Loucy (cell line): ENCODE results near the gene TBX1.

Source experiments
- H2AFZ ChIP-seq: fragments of 200-600 bp; sonication (generic); 2 replicates; pipeline ENCODE4 v1.6.0; 2016; ENCODE audit warnings: antibody characterized with exemption, mild to moderate bottlenecking, low read length, moderate library complexity
- H3F3A ChIP-seq: fragments of 200-600 bp; 2 replicates; pipeline ENCODE4 v1.6.0; 2016; ENCODE audit warnings: antibody characterized with exemption, low read depth, mild to moderate bottlenecking
- H3K27me3 ChIP-seq: fragments of 200-600 bp; sonication (generic); 2 replicates; pipeline ENCODE4 v1.6.1; 2014; ENCODE audit warnings: low read length, mild to moderate bottlenecking; ENCODE audit not compliant: insufficient read depth, poor library complexity, severe bottlenecking
- H3K36me3 ChIP-seq: fragments of 200-600 bp; sonication (generic); 2 replicates; pipeline ENCODE4 v1.6.1; 2016; ENCODE audit warnings: low read length; ENCODE audit not compliant: insufficient read depth
- H3K4me1 ChIP-seq: fragments of 200-600 bp; sonication (generic); 2 replicates; pipeline ENCODE4 v1.5.1; 2014; ENCODE audit warnings: low read length, mild to moderate bottlenecking; ENCODE audit not compliant: insufficient read depth, poor library complexity, severe bottlenecking
- H3K4me2 ChIP-seq: fragments of 200-600 bp; sonication (generic); 2 replicates; pipeline ENCODE4 v1.6.0; 2014; ENCODE audit warnings: antibody characterized with exemption, low read length, low read depth, mild to moderate bottlenecking; ENCODE audit not compliant: poor library complexity, severe bottlenecking
- H3K4me3 ChIP-seq: fragments of 200-600 bp; sonication (generic); 2 replicates; pipeline ENCODE4 v1.5.1; 2014; ENCODE audit warnings: low read length, mild to moderate bottlenecking, mixed read lengths; ENCODE audit not compliant: poor library complexity, severe bottlenecking
- H3K79me2 ChIP-seq: fragments of 200-600 bp; sonication (generic); 2 replicates; pipeline ENCODE4 v1.6.1; 2014; ENCODE audit warnings: low read length; ENCODE audit not compliant: insufficient read depth
- H3K9ac ChIP-seq: fragments of 200-600 bp; sonication (generic); 2 replicates; pipeline ENCODE4 v1.6.0; 2014; ENCODE audit warnings: mild to moderate bottlenecking, low read depth, low read length, moderate library complexity; ENCODE audit not compliant: poor library complexity, severe bottlenecking
- H3K9me2 ChIP-seq: fragments of 200-600 bp; sonication (generic); replicated peaks from 2 replicates; pipeline ENCODE4 v1.6.1; 2016; ENCODE audit warnings: low read depth, low read length, mixed read lengths
- H3K9me3 ChIP-seq: fragments of 200-600 bp; sonication (generic); 2 replicates; pipeline ENCODE4 v1.6.1; 2014; ENCODE audit warnings: mild to moderate bottlenecking, antibody characterized with exemption, low read length, low read depth; ENCODE audit not compliant: insufficient read depth
- H4K20me1 ChIP-seq: fragments of 200-600 bp; sonication (generic); 2 replicates; pipeline ENCODE4 v1.6.0; 2014; ENCODE audit warnings: antibody characterized with exemption, low read length, mild to moderate bottlenecking; ENCODE audit not compliant: insufficient read depth, poor library complexity, severe bottlenecking
- EZH2phosphoT487 ChIP-seq: fragments of 200-600 bp; IDR thresholded peaks from 2 replicates; pipeline ENCODE4 v1.6.1; 2018; ENCODE audit warnings: antibody characterized with exemption, mild to moderate bottlenecking, moderate library complexity, borderline replicate concordance
- TF ChIP-seq, protein P1 (sequence below): fragments of 200-600 bp; sonication (generic); conservative IDR thresholded peaks from 2 replicates; pipeline ENCODE4 v1.5.1; 2014; ENCODE audit warnings: mild to moderate bottlenecking, antibody characterized with exemption, low read length

TBX1 gene

DNA sequence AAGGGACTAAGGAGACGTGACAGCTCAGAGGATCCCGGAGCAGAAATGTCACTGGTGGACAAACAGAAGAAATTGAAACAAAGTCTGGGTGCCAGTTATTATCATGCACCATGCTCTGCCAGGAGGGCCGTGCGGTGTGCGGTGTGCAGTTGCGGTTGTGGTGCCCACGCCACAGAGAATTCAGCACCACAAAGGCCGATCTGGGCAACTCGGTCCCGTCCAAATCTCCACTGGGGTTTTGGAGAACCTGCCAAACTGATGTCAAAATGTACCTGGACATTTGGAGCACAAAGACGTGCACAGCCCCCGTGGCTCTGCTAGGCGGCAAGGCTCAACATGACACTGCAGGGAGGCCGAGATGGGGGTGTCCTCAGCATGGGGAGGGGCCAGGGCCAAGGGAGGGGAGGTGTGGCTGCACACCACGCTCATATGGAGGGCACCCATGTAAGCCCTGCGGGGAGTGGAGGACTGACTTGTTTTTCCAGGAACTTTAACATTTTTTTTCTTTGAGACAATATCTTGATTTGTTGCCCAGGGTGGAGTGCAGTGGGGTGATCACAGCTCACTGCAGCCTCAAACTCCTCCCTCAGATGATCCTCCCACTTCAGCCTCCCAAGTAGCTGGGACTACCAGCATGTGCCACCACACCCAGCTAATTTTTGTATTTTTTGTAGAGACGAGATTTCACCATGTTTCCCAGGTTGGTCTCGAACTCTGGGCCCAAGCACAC is 54.7 kb downstream of the TBX1 start:
- Histone ChIP-seq H3K4me3 (no peak overlapping the region), H3K9me2 (no peaks in the 10 kb centered on the region), H2AFZ (no peak overlapping the region), H3K36me3 (no peaks in the 10 kb centered on the region), H3F3A (no peaks in the 10 kb centered on the region), H3K4me2 (no peak overlapping the region), H3K4me1 (no peaks in the 10 kb centered on the region), H3K9me3 (no peaks in the 10 kb centered on the region), H3K27me3 (no peaks in the 10 kb centered on the region), H3K9ac (no peak overlapping the region), H4K20me1 (no peaks in the 10 kb centered on the region), H3K79me2 (no peaks in the 10 kb centered on the region)
- TF ChIP-seq, protein P1, sequence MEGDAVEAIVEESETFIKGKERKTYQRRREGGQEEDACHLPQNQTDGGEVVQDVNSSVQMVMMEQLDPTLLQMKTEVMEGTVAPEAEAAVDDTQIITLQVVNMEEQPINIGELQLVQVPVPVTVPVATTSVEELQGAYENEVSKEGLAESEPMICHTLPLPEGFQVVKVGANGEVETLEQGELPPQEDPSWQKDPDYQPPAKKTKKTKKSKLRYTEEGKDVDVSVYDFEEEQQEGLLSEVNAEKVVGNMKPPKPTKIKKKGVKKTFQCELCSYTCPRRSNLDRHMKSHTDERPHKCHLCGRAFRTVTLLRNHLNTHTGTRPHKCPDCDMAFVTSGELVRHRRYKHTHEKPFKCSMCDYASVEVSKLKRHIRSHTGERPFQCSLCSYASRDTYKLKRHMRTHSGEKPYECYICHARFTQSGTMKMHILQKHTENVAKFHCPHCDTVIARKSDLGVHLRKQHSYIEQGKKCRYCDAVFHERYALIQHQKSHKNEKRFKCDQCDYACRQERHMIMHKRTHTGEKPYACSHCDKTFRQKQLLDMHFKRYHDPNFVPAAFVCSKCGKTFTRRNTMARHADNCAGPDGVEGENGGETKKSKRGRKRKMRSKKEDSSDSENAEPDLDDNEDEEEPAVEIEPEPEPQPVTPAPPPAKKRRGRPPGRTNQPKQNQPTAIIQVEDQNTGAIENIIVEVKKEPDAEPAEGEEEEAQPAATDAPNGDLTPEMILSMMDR, result no peak
- no peak for TF ChIP-seq EZH2phosphoT487

DNA sequence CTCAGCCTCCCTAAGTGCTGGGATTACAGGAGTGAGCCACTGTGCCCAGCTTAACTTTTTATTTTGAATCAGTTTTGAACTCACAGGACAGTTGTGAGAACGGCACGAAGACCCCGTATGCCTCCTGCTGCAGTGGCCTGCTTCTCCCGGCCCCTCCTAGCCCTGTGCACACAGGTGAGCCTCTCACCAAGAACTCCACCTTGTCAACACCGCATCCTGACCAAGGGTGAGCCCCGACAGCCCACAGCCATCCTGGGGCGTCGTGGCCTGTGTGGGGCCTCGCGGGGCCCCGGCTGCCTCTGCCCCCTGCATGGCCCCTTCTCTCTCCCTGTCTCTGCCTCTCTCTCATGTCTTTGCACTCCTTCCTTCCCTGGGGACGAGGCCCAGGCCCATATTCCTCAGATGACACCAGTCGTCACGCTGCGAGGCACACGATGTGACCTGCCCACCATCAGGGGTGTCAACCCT is 55.3 kb downstream of the TBX1 start:
- Histone ChIP-seq H3K79me2 (no peaks in the 10 kb centered on the region), H3K9me2 (no peaks in the 10 kb centered on the region), H3K27me3 (no peaks in the 10 kb centered on the region), H4K20me1 (no peaks in the 10 kb centered on the region), H3K9ac (no peak overlapping the region), H2AFZ (no peak overlapping the region), H3K4me3 (no peak overlapping the region), H3K4me1 (no peaks in the 10 kb centered on the region), H3K9me3 (no peaks in the 10 kb centered on the region), H3K36me3 (no peaks in the 10 kb centered on the region), H3F3A (no peaks in the 10 kb centered on the region), H3K4me2 (no peak overlapping the region)
- no peak for TF ChIP-seq EZH2phosphoT487
- TF ChIP-seq, protein P1, result no peak

DNA sequence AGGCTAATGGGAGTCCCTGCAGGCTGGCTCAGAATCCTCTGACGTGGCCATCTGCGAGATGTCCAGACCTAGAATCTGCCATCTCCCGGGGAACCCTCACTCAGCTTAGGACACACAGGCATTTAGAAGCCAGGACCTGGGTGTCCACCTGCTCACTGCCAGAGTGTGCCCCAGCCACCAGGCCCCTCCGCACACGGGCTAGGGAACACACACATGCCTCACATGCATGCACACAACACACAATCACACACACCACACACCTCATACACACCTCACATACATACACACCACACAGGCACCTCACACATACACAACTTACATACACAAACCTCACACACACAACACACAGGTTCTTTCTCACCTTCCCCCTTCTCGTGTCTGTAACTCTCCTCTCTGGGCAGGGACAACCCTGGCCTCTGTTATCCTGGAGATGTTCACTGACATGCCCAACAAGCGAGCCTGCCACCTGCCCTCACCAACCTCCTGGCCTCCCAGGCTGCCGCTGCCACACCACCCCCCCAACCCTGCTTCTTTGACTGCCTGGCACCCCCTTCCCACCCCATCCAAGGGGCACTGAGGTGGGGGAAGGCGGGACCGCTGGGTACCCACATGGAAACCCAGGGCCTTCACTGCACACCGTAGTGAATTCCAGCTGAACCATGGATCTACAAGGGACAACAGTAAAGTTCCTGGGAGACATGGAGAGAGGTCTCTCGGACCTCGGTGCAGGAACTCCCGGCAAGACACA is 56.0 kb downstream of the TBX1 start:
- H3K4me3 ChIP-seq, result no peak overlapping the region
- H3K36me3 ChIP-seq, result no peaks in the 10 kb centered on the region
- TF ChIP-seq EZH2phosphoT487, result no peak
- TF ChIP-seq, protein P1, result no peak
- no peak overlapping the region for H3K4me2 ChIP-seq
- no peak overlapping the region for H3K9ac ChIP-seq
- no peaks in the 10 kb centered on the region for H3K27me3 ChIP-seq
- H4K20me1 ChIP-seq, result no peaks in the 10 kb centered on the region
- no peaks in the 10 kb centered on the region for H3F3A ChIP-seq
- H3K9me2 ChIP-seq, result no peaks in the 10 kb centered on the region
- H2AFZ ChIP-seq, result no peak overlapping the region
- no peaks in the 10 kb centered on the region for H3K9me3 ChIP-seq
- H3K79me2 ChIP-seq, result no peaks in the 10 kb centered on the region
- no peaks in the 10 kb centered on the region for H3K4me1 ChIP-seq
